ENCODE results near the gene EEFSEC. TPM values are rescaled to one million over a fixed set of nuclear protein-coding genes. Genes with fewer than 3 reads are reported as not detected.

The EEFSEC gene
- total RNA-seq, 1 experiment from 2014 or later = 6.1 TPM

GRCh38 chr3:128330214-128330842, 177.0 kb downstream of the EEFSEC start:
- DNase-seq (ENCODE audit: low spot score) = no peak

- DNase-seq (ENCODE audit: low spot score) = no peak
Observed at GRCh38 chr3:128334086-128334645, 180.9 kb downstream of the EEFSEC start.

- no peak for DNase-seq (ENCODE audit: low spot score)
Observed at GRCh38 chr3:128334766-128335165, 181.5 kb downstream of the EEFSEC start.

DNA sequence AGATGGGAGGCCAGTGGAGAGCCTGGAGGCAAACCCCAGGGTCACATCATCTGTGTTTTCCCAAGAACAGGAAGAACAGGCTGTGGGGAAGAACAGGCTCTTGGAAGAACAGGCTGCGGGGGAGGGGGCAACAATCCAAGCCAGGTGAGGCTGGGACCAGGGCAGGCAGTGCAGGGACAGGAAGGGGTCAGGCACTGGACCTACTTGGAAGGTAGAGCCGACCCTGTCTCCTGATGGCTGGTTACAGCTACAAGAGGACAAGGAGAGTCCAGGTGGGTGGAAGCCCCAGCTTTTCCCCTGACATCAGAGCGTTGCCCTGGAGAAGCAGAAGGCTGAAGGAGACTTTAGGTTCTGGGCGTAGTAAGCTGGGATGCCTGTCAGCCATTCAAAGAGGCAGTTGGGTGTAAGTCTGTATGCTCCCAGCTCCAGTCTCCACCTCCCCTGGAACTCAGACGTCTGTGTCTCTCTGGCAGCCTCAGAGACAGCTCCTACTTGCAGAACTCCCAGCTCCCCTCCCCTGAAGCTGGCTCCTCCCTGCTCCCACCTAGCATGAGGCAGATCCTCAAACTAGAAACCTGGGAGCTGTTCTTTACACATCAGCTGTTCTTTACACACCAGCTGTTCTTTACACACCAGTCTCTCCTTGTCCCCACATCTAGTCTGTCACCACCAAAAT, 182.5 kb downstream of the EEFSEC start:
- no peak for DNase-seq (ENCODE audit: low spot score)

- DNase-seq (ENCODE audit: low spot score) = no peak
Observed at GRCh38 chr3:128336337-128337156, 183.3 kb downstream of the EEFSEC start.

GRCh38 chr3:128337305-128337704, 184.0 kb downstream of the EEFSEC start:
- DNase-seq (ENCODE audit: low spot score) = no peak

GRCh38 chr3:128338536-128339330, 185.5 kb downstream of the EEFSEC start:
- no peak for DNase-seq (ENCODE audit: low spot score)

DNA sequence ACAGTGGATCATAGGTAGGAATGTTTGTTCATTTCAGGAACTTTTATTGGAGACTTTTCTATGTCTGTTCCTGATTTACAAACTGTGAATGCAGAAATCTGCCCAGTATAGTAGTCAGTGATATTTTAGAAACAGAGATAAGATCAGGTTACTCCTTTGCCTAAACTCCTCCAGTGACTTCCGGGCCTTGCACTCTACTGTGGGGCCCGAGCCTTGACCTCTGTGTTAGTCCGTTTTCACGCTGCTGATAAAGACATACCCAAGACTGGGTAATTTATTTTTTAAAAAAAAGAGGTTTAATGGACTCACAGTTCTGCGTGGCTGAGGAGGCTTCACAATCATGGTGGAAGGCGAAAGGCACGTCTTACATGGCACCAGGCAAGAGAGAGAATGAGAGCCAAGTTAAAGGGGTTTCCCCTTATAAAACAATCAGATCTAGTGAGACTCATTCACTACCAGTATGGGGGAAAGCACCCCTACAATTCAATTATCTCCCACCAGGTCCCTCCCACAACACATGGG, 186.3 kb downstream of the EEFSEC start:
- no peak for DNase-seq (ENCODE audit: low spot score)

DNA sequence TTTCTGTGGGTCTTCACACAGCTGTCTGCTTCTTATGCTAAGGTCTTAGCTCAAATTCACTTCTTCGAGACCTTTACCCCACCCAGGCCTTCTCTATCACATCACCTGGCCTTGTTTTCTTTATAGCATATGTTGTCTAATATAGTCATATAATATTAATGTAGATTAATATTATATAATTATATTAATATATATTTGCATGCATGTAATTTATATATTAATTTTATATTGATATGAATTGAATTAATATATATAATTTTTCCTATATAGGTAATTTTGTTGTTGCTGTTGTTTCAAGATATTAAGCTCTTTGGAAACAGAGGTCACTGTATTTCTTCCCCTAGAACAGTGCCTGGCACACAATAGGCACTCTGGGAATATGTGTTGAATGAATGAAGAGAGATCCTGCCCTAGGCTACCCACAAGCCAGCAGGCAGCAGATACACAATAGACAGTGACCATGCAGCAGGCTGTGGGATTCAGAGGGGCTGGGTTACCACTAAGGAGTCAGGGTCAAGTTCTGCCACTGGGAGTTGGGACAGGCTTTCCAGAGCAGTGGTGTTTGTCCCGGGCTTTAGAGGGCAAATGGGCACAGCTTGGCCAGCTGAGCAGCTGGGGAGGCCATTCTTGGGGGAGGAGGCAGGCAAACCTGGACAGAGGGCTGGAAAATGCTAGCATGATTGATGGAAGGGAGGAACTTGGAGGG, 187.1 kb downstream of the EEFSEC start:
- no peak for DNase-seq (ENCODE audit: low spot score)

- no peak for DNase-seq (ENCODE audit: low spot score)
Observed at GRCh38 chr3:128340904-128341555, 187.7 kb downstream of the EEFSEC start.

- no peak for DNase-seq (ENCODE audit: low spot score)
Observed at GRCh38 chr3:128341659-128342395, 188.5 kb downstream of the EEFSEC start.

- DNase-seq (ENCODE audit: low spot score) = no peak
Observed at GRCh38 chr3:128342701-128343180, 189.5 kb downstream of the EEFSEC start.

GRCh38 chr3:128343287-128344051, 190.2 kb downstream of the EEFSEC start:
- DNase-seq (ENCODE audit: low spot score) = peak; percentile 86

- DNase-seq (ENCODE audit: low spot score) = no peak
Observed at GRCh38 chr3:128344052-128344735, 190.9 kb downstream of the EEFSEC start.

- no peak for DNase-seq (ENCODE audit: low spot score)
Observed at GRCh38 chr3:128345196-128345595, 191.9 kb downstream of the EEFSEC start.

- DNase-seq (ENCODE audit: low spot score) = no peak
Observed at GRCh38 chr3:128346562-128346961, 193.3 kb downstream of the EEFSEC start.

GRCh38 chr3:128347282-128347681, 194.0 kb downstream of the EEFSEC start:
- DNase-seq (ENCODE audit: low spot score) = no peak

GRCh38 chr3:128348075-128348474, 194.8 kb downstream of the EEFSEC start:
- no peak for DNase-seq (ENCODE audit: low spot score)
